Activated naive CD4-positive, alpha-beta T cell treated with Interleukin-2 at 50 U/mL for 16 hours (primary cell): ENCODE measurements around the gene G6PC1.

Experiments used
- DNase-seq: peaks from one replicate; pipeline ENCODE4 v3.0.0-alpha.2; 2020

Gene G6PC1

DNA sequence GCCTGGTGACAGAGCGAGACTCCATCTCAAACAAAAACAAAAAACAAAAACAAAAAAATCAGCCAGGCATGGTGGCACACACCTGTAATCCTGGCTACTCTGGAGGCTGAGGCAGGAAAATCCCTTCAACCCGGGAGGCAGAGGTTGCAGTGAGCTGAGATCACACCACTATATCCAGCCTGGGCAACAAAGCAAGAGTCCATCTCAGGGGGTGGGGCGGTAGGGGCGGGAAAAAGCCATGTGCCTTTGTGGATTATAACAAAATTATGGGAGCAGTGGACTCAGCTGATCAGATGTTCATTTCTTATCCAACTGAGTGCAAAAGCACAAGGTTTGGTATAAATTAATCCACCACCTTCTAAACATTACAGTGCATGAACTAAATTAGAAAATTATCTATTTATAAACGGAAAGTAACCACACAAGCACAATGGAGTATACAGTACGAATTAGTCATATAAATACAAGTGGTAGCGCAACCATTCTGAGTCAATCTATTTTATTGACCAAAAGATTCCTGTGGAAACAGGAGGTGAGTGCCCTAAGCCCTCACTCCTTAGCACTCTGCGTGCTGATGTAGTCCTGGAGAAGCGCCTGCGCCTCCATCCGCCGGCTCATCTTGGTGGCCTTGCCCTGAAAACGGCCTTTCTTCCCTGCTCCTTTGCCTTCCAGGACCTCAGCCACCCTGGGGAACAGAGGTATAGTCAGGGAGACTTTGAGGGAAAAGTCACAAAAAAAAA, 49.6 kb downstream of the G6PC1 start:
- DNase-seq: no peak
